ENCODE measurements around the gene SCUBE2.

The SCUBE2 gene

DNA sequence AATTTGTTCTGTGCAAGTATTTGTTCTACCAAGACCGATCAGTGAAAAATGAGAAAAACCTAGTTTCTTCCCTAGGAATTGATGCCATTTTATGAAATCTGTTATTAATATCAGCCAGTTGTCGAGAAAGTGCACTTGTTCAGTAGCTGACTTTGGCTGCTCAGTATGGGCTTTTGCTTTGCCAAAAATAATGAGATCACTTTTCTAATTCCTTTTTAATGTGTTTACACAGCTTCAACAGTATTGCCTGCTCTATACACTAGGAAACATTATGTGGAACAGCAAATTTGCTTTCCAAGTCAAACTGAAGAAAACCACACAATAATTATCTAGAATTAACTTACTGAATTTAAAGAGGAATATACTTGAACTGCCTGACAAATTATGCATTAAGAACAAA, 34.4 kb downstream of the SCUBE2 start:
- H3K4me2 ChIP-seq (ENCODE audit: low read length, poor library complexity, severe bottlenecking) = no peak overlapping the region
- no peak overlapping the region for H4K91ac ChIP-seq (ENCODE audit: low read length)
- 100% methylated on average over 2 of the region's 2 CpGs for WGBS
- H3K18ac ChIP-seq (ENCODE audit: low read depth in 1 of 2, low read length in 2 of 2) = no peak overlapping the region
- H3K4me3 ChIP-seq (ENCODE audit: insufficient read depth in 1 of 2, low read depth in 1 of 2, low read length in 2 of 2) = no peak overlapping the region
- DNase-seq = no peak
- H2AK5ac ChIP-seq (ENCODE audit: low read length, severe bottlenecking) = no peak overlapping the region
- no peak overlapping the region for H4K8ac ChIP-seq (ENCODE audit: low read length)
- H3K79me1 ChIP-seq (replicated peaks; ENCODE audit: low read length, poor library complexity, severe bottlenecking) = no peaks in the 10 kb centered on the region
- H2AFZ ChIP-seq (ENCODE audit: low read depth, low read length) = no peak overlapping the region
- H2BK120ac ChIP-seq (ENCODE audit: low read depth, low read length) = no peak overlapping the region
- H3K36me3 ChIP-seq (ENCODE audit: control insufficient read depth in 1 of 2, insufficient read depth in 2 of 2, low read depth in 1 of 2, low read length in 2 of 2) = peaks cover 0 to 6% of the 10 kb centered on the region in 2 experiments
- H3K23ac ChIP-seq (ENCODE audit: low read length in 2 of 2) = no peak overlapping the region
- no peak overlapping the region for H3K9ac ChIP-seq (ENCODE audit: low read length)
- no peak overlapping the region for H3K27ac ChIP-seq (ENCODE audit: low read length, poor library complexity, severe bottlenecking)
- no peaks in the 10 kb centered on the region for H3K9me3 ChIP-seq (ENCODE audit: control insufficient read depth, low read length)
- H3K14ac ChIP-seq (ENCODE audit: low read length in 2 of 2) = no peak overlapping the region
- H2BK12ac ChIP-seq (ENCODE audit: low read length in 2 of 2) = no peak overlapping the region
- H2BK5ac ChIP-seq (ENCODE audit: low read depth, low read length, poor library complexity, severe bottlenecking) = no peak overlapping the region
- peaks cover 11% of the 10 kb centered on the region for H3K4me1 ChIP-seq (ENCODE audit: control insufficient read depth, insufficient read depth, low read depth, low read length)
- H3K4ac ChIP-seq (ENCODE audit: low read depth in 1 of 2, low read length in 2 of 2) = no peak overlapping the region
- no peak overlapping the region for H2BK15ac ChIP-seq (ENCODE audit: low read depth, poor library complexity, severe bottlenecking)
- H3K27me3 ChIP-seq (ENCODE audit: control insufficient read depth in 1 of 2, insufficient read depth in 1 of 2, low read length in 2 of 2) = no peaks in the 10 kb centered on the region

DNA sequence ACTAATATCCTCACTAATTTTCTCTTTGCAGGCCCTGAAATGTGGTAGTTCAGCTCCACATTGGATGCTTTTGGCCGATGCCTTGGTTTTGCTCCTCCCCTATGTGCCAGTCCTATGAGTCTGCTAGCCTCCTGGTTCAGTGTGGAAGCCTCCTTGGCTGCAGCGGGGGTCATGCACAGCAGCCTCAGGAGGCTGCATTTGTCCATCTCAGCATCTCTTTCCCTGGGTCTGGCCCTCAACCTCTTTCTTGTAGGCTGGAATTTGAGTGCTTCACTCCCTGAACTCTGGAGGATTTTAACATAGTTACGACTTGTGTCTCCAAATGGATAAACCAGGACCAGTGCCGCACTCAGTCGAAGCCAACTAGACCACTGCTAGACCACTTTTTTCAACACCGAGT, 34.9 kb downstream of the SCUBE2 start:
- H4K91ac ChIP-seq (ENCODE audit: low read length) = peak overlapping the region; percentile 18
- peaks cover 11% of the 10 kb centered on the region for H3K4me1 ChIP-seq (ENCODE audit: control insufficient read depth, insufficient read depth, low read depth, low read length)
- no peaks in the 10 kb centered on the region for H3K79me1 ChIP-seq (replicated peaks; ENCODE audit: low read length, poor library complexity, severe bottlenecking)
- H2BK120ac ChIP-seq (ENCODE audit: low read depth, low read length) = no peak overlapping the region
- H3K18ac ChIP-seq (ENCODE audit: low read depth in 1 of 2, low read length in 2 of 2) = no peak overlapping the region
- WGBS = 87% methylated on average over 4 of the region's 6 CpGs
- H2AK5ac ChIP-seq (ENCODE audit: low read length, severe bottlenecking) = no peak overlapping the region
- no peaks in the 10 kb centered on the region for H3K27me3 ChIP-seq (ENCODE audit: control insufficient read depth in 1 of 2, insufficient read depth in 1 of 2, low read length in 2 of 2)
- H2BK5ac ChIP-seq (ENCODE audit: low read depth, low read length, poor library complexity, severe bottlenecking) = no peak overlapping the region
- no peak overlapping the region for H2AFZ ChIP-seq (ENCODE audit: low read depth, low read length)
- H3K4me2 ChIP-seq (ENCODE audit: low read length, poor library complexity, severe bottlenecking) = no peak overlapping the region
- no peak overlapping the region for H4K8ac ChIP-seq (ENCODE audit: low read length)
- H3K4ac ChIP-seq (ENCODE audit: low read depth in 1 of 2, low read length in 2 of 2) = no peak overlapping the region
- no peak overlapping the region for H3K4me3 ChIP-seq (ENCODE audit: insufficient read depth in 1 of 2, low read depth in 1 of 2, low read length in 2 of 2)
- H3K36me3 ChIP-seq (ENCODE audit: control insufficient read depth in 1 of 2, insufficient read depth in 2 of 2, low read depth in 1 of 2, low read length in 2 of 2) = peaks cover 0 to 6% of the 10 kb centered on the region in 2 experiments
- no peak overlapping the region for H3K27ac ChIP-seq (ENCODE audit: low read length, poor library complexity, severe bottlenecking)
- no peak overlapping the region for H2BK15ac ChIP-seq (ENCODE audit: low read depth, poor library complexity, severe bottlenecking)
- DNase-seq = no peak
- H3K14ac ChIP-seq (ENCODE audit: low read length in 2 of 2) = no peak overlapping the region
- no peak overlapping the region for H2BK12ac ChIP-seq (ENCODE audit: low read length in 2 of 2)
- H3K23ac ChIP-seq (ENCODE audit: low read length in 2 of 2) = no peak overlapping the region
- H3K9me3 ChIP-seq (ENCODE audit: control insufficient read depth, low read length) = no peaks in the 10 kb centered on the region
- H3K9ac ChIP-seq (ENCODE audit: low read length) = no peak overlapping the region

DNA sequence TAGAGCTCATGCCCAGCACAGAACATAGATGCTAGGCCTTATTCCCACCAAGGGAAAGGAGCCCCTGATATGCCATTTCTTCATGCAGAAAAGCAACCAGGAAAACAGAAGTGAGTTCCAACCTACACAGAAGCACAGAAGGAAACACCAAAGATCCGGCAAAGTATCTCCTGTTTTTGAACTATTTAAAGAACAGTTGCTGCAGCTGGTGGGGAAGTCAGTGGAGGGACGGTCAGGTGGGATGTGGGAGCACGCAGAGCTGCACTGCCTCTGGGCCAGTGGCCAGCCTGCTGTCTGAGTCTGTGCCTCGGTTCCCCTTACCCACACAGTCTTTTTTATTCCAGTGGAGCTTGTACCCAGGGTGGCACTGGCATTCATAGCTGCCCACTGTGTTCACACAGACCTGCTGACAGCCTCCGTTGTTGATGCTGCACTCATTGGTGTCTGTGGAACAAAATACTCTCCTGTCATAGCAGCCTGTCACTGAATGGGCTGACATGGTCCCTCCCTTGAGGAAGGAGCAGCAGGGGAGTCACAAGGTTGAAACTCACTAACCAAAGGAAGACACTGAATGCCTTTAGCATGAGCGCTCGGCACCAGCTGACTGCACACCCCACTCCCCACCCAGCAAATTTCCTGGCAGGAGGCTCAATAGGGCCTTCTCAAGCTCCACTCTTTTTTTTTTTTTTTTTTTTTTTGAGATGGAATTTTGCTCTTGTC, 37.9 kb downstream of the SCUBE2 start:
- Histone ChIP-seq H2BK15ac (ENCODE audit: low read depth, poor library complexity, severe bottlenecking) (no peak overlapping the region), H3K23ac (ENCODE audit: low read length in 2 of 2) (peak overlapping the region in 1 of 2 experiments; percentile 34), H3K36me3 (ENCODE audit: control insufficient read depth in 1 of 2, insufficient read depth in 2 of 2, low read depth in 1 of 2, low read length in 2 of 2) (no peaks in the 10 kb centered on the region), H2BK5ac (ENCODE audit: low read depth, low read length, poor library complexity, severe bottlenecking) (no peak overlapping the region), H4K91ac (ENCODE audit: low read length) (peak overlapping the region; percentile 76), H2AFZ (ENCODE audit: low read depth, low read length) (no peak overlapping the region), H3K9me3 (ENCODE audit: control insufficient read depth, low read length) (no peaks in the 10 kb centered on the region), H3K9ac (ENCODE audit: low read length) (no peak overlapping the region), H3K4ac (ENCODE audit: low read depth in 1 of 2, low read length in 2 of 2) (peak overlapping the region; percentile 17 to 25), H3K79me1 (replicated peaks; ENCODE audit: low read length, poor library complexity, severe bottlenecking) (no peaks in the 10 kb centered on the region), H2BK12ac (ENCODE audit: low read length in 2 of 2) (peak overlapping the region in 1 of 2 experiments; percentile 72), H3K4me1 (ENCODE audit: control insufficient read depth, insufficient read depth, low read depth, low read length) (peaks cover 11% of the 10 kb centered on the region), H3K4me3 (ENCODE audit: insufficient read depth in 1 of 2, low read depth in 1 of 2, low read length in 2 of 2) (peak overlapping the region in 1 of 2 experiments; percentile 20), H2AK5ac (ENCODE audit: low read length, severe bottlenecking) (no peak overlapping the region), H2BK120ac (ENCODE audit: low read depth, low read length) (no peak overlapping the region), H3K27ac (ENCODE audit: low read length, poor library complexity, severe bottlenecking) (no peak overlapping the region), H3K27me3 (ENCODE audit: control insufficient read depth in 1 of 2, insufficient read depth in 1 of 2, low read length in 2 of 2) (no peaks in the 10 kb centered on the region), H3K4me2 (ENCODE audit: low read length, poor library complexity, severe bottlenecking) (no peak overlapping the region), H3K14ac (ENCODE audit: low read length in 2 of 2) (peak overlapping the region in 1 of 2 experiments; percentile 35), H3K18ac (ENCODE audit: low read depth in 1 of 2, low read length in 2 of 2) (peak overlapping the region; percentile 26 to 82), H4K8ac (ENCODE audit: low read length) (peak overlapping the region; percentile 27)
- WGBS = 90% methylated on average over 4 of the region's 7 CpGs
- DNase-seq = peak; percentile 60

DNA sequence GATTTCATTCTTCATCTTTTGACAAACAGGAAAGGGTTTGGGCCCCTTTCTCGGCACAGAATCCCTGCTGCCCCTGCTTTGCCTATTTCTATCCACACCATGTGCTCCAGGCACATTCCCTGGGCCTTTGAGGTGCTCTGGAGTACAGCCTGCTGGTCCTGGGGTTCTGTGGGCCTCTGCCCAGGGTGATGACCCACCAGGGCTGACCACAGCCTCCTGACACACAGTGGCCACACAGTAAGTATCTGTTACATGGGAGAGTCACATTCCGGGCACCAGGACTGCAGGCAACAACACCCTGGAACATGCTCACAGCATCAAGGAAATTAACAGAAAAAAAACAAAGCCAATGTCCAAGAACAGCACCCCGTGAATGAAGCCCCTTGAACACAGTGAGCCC, 39.1 kb downstream of the SCUBE2 start:
- Histone ChIP-seq H2BK15ac (ENCODE audit: low read depth, poor library complexity, severe bottlenecking) (no peak overlapping the region), H4K91ac (ENCODE audit: low read length) (peak overlapping the region; percentile 31), H3K27me3 (ENCODE audit: control insufficient read depth in 1 of 2, insufficient read depth in 1 of 2, low read length in 2 of 2) (no peaks in the 10 kb centered on the region), H2BK12ac (ENCODE audit: low read length in 2 of 2) (peak overlapping the region; percentile 11 to 90), H3K9me3 (ENCODE audit: control insufficient read depth, low read length) (no peaks in the 10 kb centered on the region), H3K4ac (ENCODE audit: low read depth in 1 of 2, low read length in 2 of 2) (no peak overlapping the region), H3K9ac (ENCODE audit: low read length) (no peak overlapping the region), H3K36me3 (ENCODE audit: control insufficient read depth in 1 of 2, insufficient read depth in 2 of 2, low read depth in 1 of 2, low read length in 2 of 2) (no peaks in the 10 kb centered on the region), H2BK5ac (ENCODE audit: low read depth, low read length, poor library complexity, severe bottlenecking) (no peak overlapping the region), H2AK5ac (ENCODE audit: low read length, severe bottlenecking) (no peak overlapping the region), H3K23ac (ENCODE audit: low read length in 2 of 2) (no peak overlapping the region), H3K4me1 (ENCODE audit: control insufficient read depth, insufficient read depth, low read depth, low read length) (peaks cover 11% of the 10 kb centered on the region), H3K4me2 (ENCODE audit: low read length, poor library complexity, severe bottlenecking) (no peak overlapping the region), H3K79me1 (replicated peaks; ENCODE audit: low read length, poor library complexity, severe bottlenecking) (no peaks in the 10 kb centered on the region), H3K27ac (ENCODE audit: low read length, poor library complexity, severe bottlenecking) (no peak overlapping the region), H2BK120ac (ENCODE audit: low read depth, low read length) (no peak overlapping the region), H3K14ac (ENCODE audit: low read length in 2 of 2) (no peak overlapping the region), H2AFZ (ENCODE audit: low read depth, low read length) (no peak overlapping the region), H3K18ac (ENCODE audit: low read depth in 1 of 2, low read length in 2 of 2) (peak overlapping the region in 1 of 2 experiments; percentile 26), H3K4me3 (ENCODE audit: insufficient read depth in 1 of 2, low read depth in 1 of 2, low read length in 2 of 2) (no peak overlapping the region), H4K8ac (ENCODE audit: low read length) (no peak overlapping the region)
- DNase-seq = no peak
- WGBS = 93% methylated on average over 3 of the region's 3 CpGs

Data from mesenchymal stem cell (in vitro differentiated cells and primary cell).